ENCODE results near the gene INSIG1.

- TF ChIP-seq POLR2A (IDR thresholded peaks at IDR 0.05; ENCODE audit: low read depth, low read length) (no peak), CTCF (conservative IDR thresholded peaks at IDR 0.05; ENCODE audit: low read depth, low read length) (no peak), RFX5 (IDR thresholded peaks at IDR 0.05; ENCODE audit: low read depth, low read length) (no peak), ELK1 (IDR thresholded peaks at IDR 0.05; ENCODE audit: borderline replicate concordance, low read depth, low read length) (no peak), FOS (IDR thresholded peaks at IDR 0.05; ENCODE audit: low read depth, low read length) (no peak), MAFK (IDR thresholded peaks at IDR 0.05; ENCODE audit: low read depth, low read length) (no peak), RAD21 (IDR thresholded peaks at IDR 0.05; ENCODE audit: low read length) (no peak), NFE2L2 (IDR thresholded peaks at IDR 0.05; ENCODE audit: low read depth, low read length) (no peak), MAZ (IDR thresholded peaks at IDR 0.05; ENCODE audit: borderline replicate concordance, low read depth, low read length) (no peak), SMC3 (IDR thresholded peaks at IDR 0.05; ENCODE audit: low read depth, low read length) (no peak), MXI1 (IDR thresholded peaks at IDR 0.05; ENCODE audit: borderline replicate concordance, low read depth, low read length) (no peak), CHD1 (IDR thresholded peaks at IDR 0.05; ENCODE audit: low read depth, low read length) (no peak), BHLHE40 (IDR thresholded peaks at IDR 0.05; ENCODE audit: low read depth, low read length) (no peak)
- TF ChIP-seq, protein P1, sequence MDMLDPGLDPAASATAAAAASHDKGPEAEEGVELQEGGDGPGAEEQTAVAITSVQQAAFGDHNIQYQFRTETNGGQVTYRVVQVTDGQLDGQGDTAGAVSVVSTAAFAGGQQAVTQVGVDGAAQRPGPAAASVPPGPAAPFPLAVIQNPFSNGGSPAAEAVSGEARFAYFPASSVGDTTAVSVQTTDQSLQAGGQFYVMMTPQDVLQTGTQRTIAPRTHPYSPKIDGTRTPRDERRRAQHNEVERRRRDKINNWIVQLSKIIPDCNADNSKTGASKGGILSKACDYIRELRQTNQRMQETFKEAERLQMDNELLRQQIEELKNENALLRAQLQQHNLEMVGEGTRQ (IDR thresholded peaks at IDR 0.05; ENCODE audit: low read depth, low read length) = no peak
Observed at GRCh38 chr7:155277385-155277994, 20.2 kb upstream of the INSIG1 start.

All from IMR-90 (cell line).